ENCODE measurements around the gene CCDC57. TPM values are rescaled to one million over a fixed set of nuclear protein-coding genes. Genes with fewer than 3 reads are reported as not detected.

The CCDC57 gene
- total RNA-seq, 1 donor, result 21.0 TPM

- peak within 1 kb of the TSS; percentile 88 for H3K4me3 ChIP-seq (ENCODE audit: insufficient read depth, low read length)
- H3K9me3 ChIP-seq (ENCODE audit: low read depth, low read length), result no peaks in the 10 kb centered on the region
- H3K27me3 ChIP-seq (ENCODE audit: insufficient read depth, low read length), result no peaks in the 10 kb centered on the region
- peaks cover 28% of the 10 kb centered on the region for H3K36me3 ChIP-seq (ENCODE audit: insufficient read depth, low read length)
- H2AFZ ChIP-seq (ENCODE audit: low read length), result peak within 1 kb of the TSS; percentile 98
- peaks cover 17% of the 10 kb centered on the region for H3K4me1 ChIP-seq (ENCODE audit: insufficient read depth, low read length)
- H3K27ac ChIP-seq (ENCODE audit: low read depth, low read length), result peak within 1 kb of the TSS; percentile 71
- peaks cover 32% of the 10 kb centered on the region for H3K79me2 ChIP-seq (ENCODE audit: insufficient read depth, low read length)
- peak; percentile 99 for DNase-seq (ENCODE audit: insufficient read length, low spot score, missing footprints)
- TF ChIP-seq CTCF (IDR thresholded peaks at IDR 0.05; ENCODE audit: extremely low read depth, low read depth, low read length), result no peak
- peak within 1 kb of the TSS; percentile 95 for H3K4me2 ChIP-seq (ENCODE audit: insufficient read depth, low read length)
- peaks cover 7% of the 10 kb centered on the region for H4K20me1 ChIP-seq (ENCODE audit: insufficient read depth, low read length)
Measured at GRCh38 chr17:82065638-82066303, 146.9 kb downstream of the CCDC57 start, which contains the start of gene DUS1L. Gene DUS1L, minus strand, starts transcription at chr17:82065804. Its CDS starts 745 bp downstream, at chr17:82065059.

- peaks cover 32% of the 10 kb centered on the region for H3K79me2 ChIP-seq (ENCODE audit: insufficient read depth, low read length)
- peaks cover 29% of the 10 kb centered on the region for H3K36me3 ChIP-seq (ENCODE audit: insufficient read depth, low read length)
- no peaks in the 10 kb centered on the region for H3K9me3 ChIP-seq (ENCODE audit: low read depth, low read length)
- peaks cover 17% of the 10 kb centered on the region for H3K4me1 ChIP-seq (ENCODE audit: insufficient read depth, low read length)
- TF ChIP-seq CTCF (IDR thresholded peaks at IDR 0.05; ENCODE audit: extremely low read depth, low read depth, low read length), result no peak
- peak overlapping the region; percentile 88 for H3K4me3 ChIP-seq (ENCODE audit: insufficient read depth, low read length)
- peak overlapping the region; percentile 15 for H2AFZ ChIP-seq (ENCODE audit: low read length)
- DNase-seq (ENCODE audit: insufficient read length, low spot score, missing footprints), result peak; percentile 98
- peaks cover 7% of the 10 kb centered on the region for H4K20me1 ChIP-seq (ENCODE audit: insufficient read depth, low read length)
- no peaks in the 10 kb centered on the region for H3K27me3 ChIP-seq (ENCODE audit: insufficient read depth, low read length)
- H3K27ac ChIP-seq (ENCODE audit: low read depth, low read length), result peak overlapping the region; percentile 63
- H3K4me2 ChIP-seq (ENCODE audit: insufficient read depth, low read length), result peak overlapping the region; percentile 95
Measured at GRCh38 chr17:82065193-82065637, 147.4 kb downstream of the CCDC57 start.

GRCh38 chr17:82064433-82065192, 148.0 kb downstream of the CCDC57 start:
- Histone ChIP-seq H3K36me3 (ENCODE audit: insufficient read depth, low read length) (peaks cover 32% of the 10 kb centered on the region), H2AFZ (ENCODE audit: low read length) (no peak overlapping the region)
- TF ChIP-seq CTCF (IDR thresholded peaks at IDR 0.05; ENCODE audit: extremely low read depth, low read depth, low read length), result no peak

More at GRCh38 chr17:82064433-82065192, 148.0 kb downstream of the CCDC57 start:
- Histone ChIP-seq H3K4me3 (ENCODE audit: insufficient read depth, low read length) (peak overlapping the region; percentile 88), H3K27me3 (ENCODE audit: insufficient read depth, low read length) (no peaks in the 10 kb centered on the region), H3K27ac (ENCODE audit: low read depth, low read length) (peak overlapping the region; percentile 63), H3K4me1 (ENCODE audit: insufficient read depth, low read length) (peaks cover 17% of the 10 kb centered on the region), H4K20me1 (ENCODE audit: insufficient read depth, low read length) (peaks cover 7% of the 10 kb centered on the region), H3K9me3 (ENCODE audit: low read depth, low read length) (no peaks in the 10 kb centered on the region), H3K79me2 (ENCODE audit: insufficient read depth, low read length) (peaks cover 32% of the 10 kb centered on the region), H3K4me2 (ENCODE audit: insufficient read depth, low read length) (peak overlapping the region; percentile 95)
- peak; percentile 93 for DNase-seq (ENCODE audit: insufficient read length, low spot score, missing footprints)

All from osteoblast (primary cell).